Activated CD8-positive, alpha-beta memory T cell treated with anti-CD3 and anti-CD28 coated beads, Interleukin-2, amount 10 ng/mL, durations not matched to agents 7 days and 5 days (primary cell): Measurements from ENCODE around the gene ABTB2. TPM values are rescaled to one million over a fixed set of nuclear protein-coding genes. Genes with fewer than 3 reads are reported as not detected.

ENCODE experiments used
- ATAC-seq: fragments of 150-1000 bp; cut with Tn5 transposase; one replicate; pipeline ENCODE4 v1.10.0; 2021; ENCODE audit warnings: moderate library complexity
- CTCF ChIA-PET: fragments of 350-600 bp; sonication (Branson Sonifier 250); formaldehyde crosslinking; loops from one replicate; lab custom pipeline; 2021; ENCODE audit warnings: antibody characterized with exemption; lab: Charles Lee
- DNase-seq: peaks from one replicate; pipeline ENCODE4 v3.0.0-alpha.2; 2020
- H3K27ac Mint-ChIP-seq: one replicate; pipeline ENCODE4 v1.8.0; 2021; ENCODE audit warnings: mild to moderate bottlenecking, mixed read lengths
- H3K27me3 Mint-ChIP-seq: one replicate; pipeline ENCODE4 v1.8.0; 2021; ENCODE audit warnings: mixed read lengths
- H3K36me3 Mint-ChIP-seq: one replicate; pipeline ENCODE4 v1.8.0; 2021; ENCODE audit warnings: mild to moderate bottlenecking, mixed read lengths
- H3K4me1 Mint-ChIP-seq: one replicate; pipeline ENCODE4 v1.8.0; 2021; ENCODE audit warnings: mixed read lengths
- H3K4me3 Mint-ChIP-seq: one replicate; pipeline ENCODE4 v1.8.0; 2021; ENCODE audit warnings: mild to moderate bottlenecking, moderate library complexity, mixed read lengths
- H3K9me3 Mint-ChIP-seq: one replicate; pipeline ENCODE4 v1.8.0; 2022; ENCODE audit warnings: low read depth, mixed read lengths
- total RNA-seq, 2 experiments: library from RNA; stranded (reverse); gene quantifications; one replicate each; pipeline ENCODE4 v1.2.3, GENCODE V29; 2021

Gene ABTB2
- total RNA-seq, 2 experiments from 2014 or later: 3.8 to 16.8 TPM

DNA sequence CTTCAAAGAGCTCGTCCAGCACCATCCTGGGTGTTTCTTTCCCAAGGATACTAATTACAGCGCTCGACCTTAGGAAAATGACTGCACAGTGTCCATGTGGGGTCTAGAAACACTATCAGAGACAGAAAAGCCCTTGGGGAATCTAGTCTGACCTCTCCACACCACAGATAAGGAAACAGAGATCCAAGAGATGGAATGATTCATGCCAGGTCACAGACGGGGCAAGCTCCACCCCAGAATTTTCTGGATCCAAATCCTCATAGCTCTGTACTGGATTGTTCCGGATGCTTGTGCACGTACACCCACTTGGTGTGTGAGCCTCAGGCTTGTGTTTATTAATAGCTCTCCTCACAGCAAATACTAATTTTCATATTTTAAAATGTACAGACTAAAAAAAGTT, 11.3 kb downstream of the ABTB2 start:
- H3K36me3 Mint-ChIP-seq: no peaks in the 10 kb centered on the region
- H3K4me1 Mint-ChIP-seq: peaks cover 17% of the 10 kb centered on the region
- no peaks in the 10 kb centered on the region for H3K9me3 Mint-ChIP-seq
- H3K27me3 Mint-ChIP-seq: peaks cover 18% of the 10 kb centered on the region
- CTCF ChIA-PET: interaction anchor here (3.2 to 6.1 kb wide), 2 partner anchors 10 to 172 kb away, joined by 13 to 36 read pairs; partner anchors contain the start of gene ABTB2
- ATAC-seq (no peak), DNase-seq (no peak)
- H3K27ac Mint-ChIP-seq: no peak overlapping the region
- H3K4me3 Mint-ChIP-seq: no peak overlapping the region

DNA sequence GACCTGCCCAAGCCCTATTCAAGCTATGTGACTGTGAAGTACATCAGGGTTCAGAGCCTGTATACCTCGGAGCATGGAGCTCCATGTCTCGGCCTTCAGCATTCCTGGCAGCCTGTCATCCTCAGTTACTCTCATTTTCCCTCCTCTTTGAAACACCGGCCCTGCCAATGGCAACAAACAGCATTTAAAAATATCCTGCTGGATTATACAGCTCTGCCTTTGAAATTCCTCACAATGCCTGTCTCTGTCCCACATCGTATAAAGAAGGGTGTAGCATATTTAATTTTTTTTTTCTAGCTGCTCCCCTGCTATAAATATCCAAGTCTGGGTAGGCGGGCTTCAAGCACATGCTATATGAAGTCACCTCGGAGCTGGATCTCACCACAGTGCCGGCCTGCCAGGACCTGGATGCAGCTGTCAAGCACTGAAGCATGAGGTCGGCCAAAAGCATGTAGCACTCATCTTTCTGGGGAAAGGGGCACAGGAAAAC, 11.8 kb downstream of the ABTB2 start:
- H3K9me3 Mint-ChIP-seq: no peaks in the 10 kb centered on the region
- CTCF ChIA-PET: interaction anchor here (1.7 to 6.1 kb wide), 2 partner anchors 11 to 172 kb away, joined by 5 to 36 read pairs; partner anchors contain the start of gene ABTB2
- ATAC-seq (no peak), DNase-seq (no peak)
- H3K4me1 Mint-ChIP-seq: peaks cover 17% of the 10 kb centered on the region
- H3K27me3 Mint-ChIP-seq: peaks cover 16% of the 10 kb centered on the region
- H3K36me3 Mint-ChIP-seq: no peaks in the 10 kb centered on the region
- H3K27ac Mint-ChIP-seq: no peak overlapping the region
- no peak overlapping the region for H3K4me3 Mint-ChIP-seq

DNA sequence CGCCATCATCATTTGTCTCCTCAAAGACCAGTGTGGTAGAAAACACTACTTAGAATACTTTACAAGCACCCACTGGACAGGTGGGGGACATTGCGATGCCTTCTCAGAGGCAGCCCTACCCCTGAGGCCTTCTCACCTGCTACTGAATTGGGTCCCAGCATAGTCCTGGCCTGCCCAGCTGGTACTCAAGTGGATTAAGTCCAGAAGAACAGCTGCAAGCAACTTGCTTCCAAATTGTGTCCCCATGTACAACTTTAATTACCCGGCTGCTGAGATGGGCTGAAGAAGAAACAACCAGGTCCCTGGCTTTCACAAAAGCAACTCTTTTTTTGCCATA, 12.3 kb downstream of the ABTB2 start:
- ATAC-seq (no peak), DNase-seq (no peak)
- CTCF ChIA-PET: interaction anchor here (1.1 to 6.1 kb wide), 3 partner anchors 11 to 357 kb away, joined by 3 to 36 read pairs (median 5); partner anchors contain the start of gene ABTB2
- no peaks in the 10 kb centered on the region for H3K9me3 Mint-ChIP-seq
- peaks cover 17% of the 10 kb centered on the region for H3K4me1 Mint-ChIP-seq
- no peaks in the 10 kb centered on the region for H3K36me3 Mint-ChIP-seq
- no peak overlapping the region for H3K4me3 Mint-ChIP-seq
- H3K27ac Mint-ChIP-seq: no peak overlapping the region
- H3K27me3 Mint-ChIP-seq: peaks cover 18% of the 10 kb centered on the region

DNA sequence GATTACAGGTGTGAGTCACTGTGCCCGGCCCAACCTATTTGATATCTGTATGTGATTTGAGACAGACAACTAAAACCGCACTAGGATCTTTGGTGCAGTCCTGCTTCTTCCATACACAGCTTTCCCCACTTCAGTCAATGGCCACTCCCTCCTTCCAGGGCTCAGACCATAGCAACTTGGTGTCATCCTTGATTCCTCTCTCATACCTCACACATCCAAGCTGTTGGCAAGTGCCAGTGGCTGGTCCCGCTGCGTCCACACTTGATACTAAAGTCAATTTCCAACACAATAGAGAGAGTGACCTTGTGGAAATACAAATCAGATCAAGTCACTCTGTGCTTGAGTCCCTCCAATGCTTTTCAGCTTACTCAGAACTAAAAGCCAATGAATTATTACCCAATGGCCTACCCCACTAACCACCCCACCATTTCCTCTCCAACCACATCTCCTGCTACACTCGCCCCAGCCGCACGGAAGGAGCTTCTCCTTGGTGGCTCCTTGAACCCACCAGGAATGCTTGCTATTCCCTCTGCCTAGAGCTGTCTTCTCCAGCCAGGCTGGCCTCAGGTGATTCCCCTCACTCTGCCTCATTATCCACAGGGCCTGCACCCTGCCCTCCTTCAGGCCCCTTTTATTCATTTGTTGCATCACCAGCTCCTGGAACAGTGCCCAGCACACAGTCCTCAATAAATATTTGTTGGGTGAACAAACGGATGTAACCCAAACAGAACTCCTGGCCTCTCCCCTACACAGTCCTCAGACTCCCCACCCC, 12.9 kb downstream of the ABTB2 start:
- H3K36me3 Mint-ChIP-seq: no peaks in the 10 kb centered on the region
- H3K4me1 Mint-ChIP-seq: peaks cover 21% of the 10 kb centered on the region
- H3K4me3 Mint-ChIP-seq: no peak overlapping the region
- peak; percentile 49 for DNase-seq
- H3K27ac Mint-ChIP-seq: no peak overlapping the region
- H3K9me3 Mint-ChIP-seq: no peaks in the 10 kb centered on the region
- ATAC-seq: peak; percentile 20
- H3K27me3 Mint-ChIP-seq: peaks cover 18% of the 10 kb centered on the region
- CTCF ChIA-PET: interaction anchor here (1.1 to 6.1 kb wide), 5 partner anchors 12 to 357 kb away, joined by 3 to 36 read pairs (median 5); partner anchors contain the start of gene ABTB2

DNA sequence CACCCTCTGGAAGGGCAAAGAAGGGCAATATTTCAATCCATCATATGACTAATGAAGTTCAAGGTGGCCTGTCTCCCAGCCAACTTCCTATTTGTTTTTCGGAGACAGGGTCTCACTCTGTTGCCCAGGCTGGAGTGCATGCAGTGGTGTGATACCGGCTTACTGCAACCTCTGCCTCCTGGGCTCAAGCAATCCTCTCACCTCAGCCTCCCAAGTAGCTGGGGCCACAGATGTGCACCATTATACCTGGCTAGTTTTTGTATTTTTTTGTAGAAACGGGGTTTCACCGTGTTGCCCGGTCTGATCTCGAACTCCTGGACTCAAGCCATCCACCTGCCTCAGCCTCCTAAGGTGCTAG, 13.4 kb downstream of the ABTB2 start:
- ATAC-seq: no peak
- Mint-ChIP-seq H3K27me3 (peaks cover 18% of the 10 kb centered on the region), H3K4me3 (no peak overlapping the region), H3K36me3 (no peaks in the 10 kb centered on the region), H3K27ac (no peak overlapping the region), H3K9me3 (no peaks in the 10 kb centered on the region), H3K4me1 (peaks cover 26% of the 10 kb centered on the region)
- CTCF ChIA-PET: interaction anchor here (1.1 to 6.1 kb wide), 4 partner anchors 13 to 356 kb away, joined by 3 to 36 read pairs (median 15); partner anchors contain the start of gene ABTB2
- DNase-seq: no peak

DNA sequence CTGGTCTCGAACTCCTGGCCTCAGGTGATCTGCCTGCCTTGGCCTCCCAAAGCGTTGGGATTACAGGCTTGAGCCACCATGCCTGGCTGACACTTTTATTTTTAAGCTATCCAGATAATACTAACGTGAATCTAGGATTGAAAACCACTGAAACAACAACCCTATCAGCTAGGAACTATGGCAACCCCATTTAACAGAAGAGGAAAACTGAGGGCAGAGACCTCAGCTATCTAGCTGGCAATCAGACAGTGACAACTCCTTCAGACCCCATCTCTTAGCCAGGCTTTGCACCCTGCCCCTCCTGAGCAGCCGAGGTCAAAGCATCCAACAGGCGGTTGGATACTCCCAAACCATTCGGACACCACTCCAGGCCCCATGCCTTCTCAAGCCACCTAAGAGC, 14.1 kb downstream of the ABTB2 start:
- Mint-ChIP-seq H3K27me3 (peaks cover 16% of the 10 kb centered on the region), H3K36me3 (no peaks in the 10 kb centered on the region), H3K27ac (no peak overlapping the region), H3K4me3 (no peak overlapping the region), H3K9me3 (no peaks in the 10 kb centered on the region), H3K4me1 (peaks cover 29% of the 10 kb centered on the region)
- DNase-seq (no peak), ATAC-seq (no peak)
- CTCF ChIA-PET: interaction anchor here (0.9 to 6.0 kb wide), 3 partner anchors 14 to 169 kb away, joined by 3 to 27 read pairs (median 4); partner anchors contain the start of gene ABTB2

DNA sequence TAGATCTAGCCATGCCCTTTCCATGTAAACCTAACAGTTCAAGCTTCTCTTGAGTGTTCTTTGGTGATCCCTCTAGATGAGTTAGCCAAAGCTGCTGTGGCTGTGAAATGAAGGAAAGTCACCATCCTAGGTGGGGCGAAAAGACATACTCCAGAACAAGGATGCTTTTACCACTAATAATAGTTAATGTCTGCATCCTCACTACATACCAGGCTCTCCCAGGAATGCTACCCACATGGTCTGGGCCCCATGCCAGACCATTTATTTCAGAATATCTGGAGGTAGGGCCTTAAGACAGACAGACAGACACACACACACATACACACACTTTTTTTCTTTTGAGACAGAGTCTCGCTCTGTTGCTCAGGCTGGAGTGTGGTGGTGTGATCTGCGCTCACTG, 14.7 kb downstream of the ABTB2 start:
- peaks cover 27% of the 10 kb centered on the region for H3K4me1 Mint-ChIP-seq
- no peak overlapping the region for H3K27ac Mint-ChIP-seq
- H3K9me3 Mint-ChIP-seq: no peaks in the 10 kb centered on the region
- CTCF ChIA-PET: interaction anchor here (0.9 to 6.0 kb wide), 3 partner anchors 15 to 169 kb away, joined by 3 to 27 read pairs (median 4); partner anchors contain the start of gene ABTB2
- no peak overlapping the region for H3K4me3 Mint-ChIP-seq
- no peak for DNase-seq
- H3K36me3 Mint-ChIP-seq: no peaks in the 10 kb centered on the region
- peaks cover 11% of the 10 kb centered on the region for H3K27me3 Mint-ChIP-seq
- no peak for ATAC-seq

DNA sequence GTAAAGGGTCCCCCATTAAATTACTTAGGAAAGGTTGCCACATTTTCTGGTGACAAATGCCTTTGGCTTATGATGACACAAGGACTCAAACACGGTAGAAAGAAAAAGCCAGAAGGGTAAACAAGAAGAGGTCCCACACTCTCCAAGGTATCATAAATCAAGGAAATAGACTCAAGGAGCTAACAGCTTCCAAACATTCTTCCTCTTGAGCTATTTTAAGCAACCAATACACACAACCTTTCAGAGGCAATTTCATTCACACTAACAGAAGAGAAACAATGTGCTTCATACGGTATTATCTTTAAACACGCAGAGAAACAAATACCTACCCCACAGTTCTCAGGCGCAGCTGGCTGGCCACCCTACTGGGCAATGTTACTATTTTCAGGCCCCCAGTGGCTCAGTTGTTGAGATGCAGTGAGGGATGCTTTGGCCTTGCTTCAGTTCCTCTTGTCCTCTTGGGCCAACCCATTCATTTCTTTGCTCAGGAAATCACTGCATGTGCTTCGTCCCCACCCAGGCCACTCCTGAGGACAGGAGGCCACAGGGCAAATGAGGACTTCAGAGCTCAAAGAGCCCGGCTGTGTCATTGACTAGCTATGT, 15.8 kb downstream of the ABTB2 start:
- Mint-ChIP-seq H3K36me3 (no peaks in the 10 kb centered on the region), H3K4me1 (peaks cover 27% of the 10 kb centered on the region), H3K9me3 (no peaks in the 10 kb centered on the region), H3K4me3 (no peak overlapping the region), H3K27ac (no peak overlapping the region), H3K27me3 (peaks cover 11% of the 10 kb centered on the region)
- CTCF ChIA-PET: interaction anchor here (6.0 kb wide), 1 partner anchor 167 kb away, joined by 27 read pairs; no protein-coding TSS in a partner anchor
- no peak for ATAC-seq
- DNase-seq: no peak

DNA sequence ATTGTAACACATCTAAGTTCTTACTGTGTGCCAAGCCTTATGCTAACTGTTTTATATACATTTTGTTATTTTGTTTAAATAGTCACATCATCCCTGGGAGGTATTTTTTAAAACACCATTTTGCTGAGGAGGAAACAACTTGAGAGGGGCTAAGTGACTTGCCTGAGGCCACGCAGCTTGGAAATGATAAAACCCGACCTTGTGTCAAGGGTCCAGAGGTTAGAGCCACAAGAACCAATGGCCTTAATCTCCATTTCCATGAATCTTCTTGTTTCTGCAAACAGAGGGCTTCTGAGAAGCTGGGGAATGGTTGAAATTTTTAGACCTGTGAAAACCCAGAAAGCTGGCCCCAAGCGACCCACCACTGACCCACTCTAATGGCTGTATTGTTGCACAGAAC, 16.7 kb downstream of the ABTB2 start:
- H3K4me1 Mint-ChIP-seq: peaks cover 31% of the 10 kb centered on the region
- no peak overlapping the region for H3K4me3 Mint-ChIP-seq
- H3K36me3 Mint-ChIP-seq: no peaks in the 10 kb centered on the region
- CTCF ChIA-PET: interaction anchor here (1.6 to 6.0 kb wide), 2 partner anchors 16 to 167 kb away, joined by 11 to 27 read pairs; partner anchors contain the start of gene ABTB2
- H3K27ac Mint-ChIP-seq: no peak overlapping the region
- peaks cover 11% of the 10 kb centered on the region for H3K27me3 Mint-ChIP-seq
- no peak for DNase-seq
- no peaks in the 10 kb centered on the region for H3K9me3 Mint-ChIP-seq
- no peak for ATAC-seq

DNA sequence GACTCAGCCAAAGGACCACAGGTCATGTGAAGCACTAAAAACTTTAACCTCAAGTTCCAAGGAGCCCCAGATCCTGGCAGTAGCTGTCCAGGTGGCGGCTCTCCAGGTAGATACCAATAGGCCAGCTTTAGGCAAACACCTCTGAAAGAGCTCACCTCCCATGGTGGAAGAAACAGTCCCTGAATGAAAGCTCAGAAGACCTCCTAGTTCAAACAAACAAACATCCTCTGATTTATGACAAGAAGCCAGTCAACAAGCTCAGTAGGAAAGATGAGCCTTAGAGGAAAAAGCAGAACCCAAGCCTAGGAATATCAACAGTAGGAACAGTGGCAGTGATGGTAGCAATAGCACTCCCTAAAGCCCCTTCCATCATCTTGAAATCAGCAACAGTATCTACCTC, 17.2 kb downstream of the ABTB2 start:
- Mint-ChIP-seq H3K9me3 (no peaks in the 10 kb centered on the region), H3K4me3 (no peak overlapping the region), H3K4me1 (peaks cover 32% of the 10 kb centered on the region), H3K27me3 (peaks cover 11% of the 10 kb centered on the region), H3K36me3 (no peaks in the 10 kb centered on the region), H3K27ac (no peak overlapping the region)
- CTCF ChIA-PET: interaction anchor here (1.6 to 6.0 kb wide), 2 partner anchors 17 to 166 kb away, joined by 11 to 27 read pairs; partner anchors contain the start of gene ABTB2
- ATAC-seq (no peak), DNase-seq (no peak)

DNA sequence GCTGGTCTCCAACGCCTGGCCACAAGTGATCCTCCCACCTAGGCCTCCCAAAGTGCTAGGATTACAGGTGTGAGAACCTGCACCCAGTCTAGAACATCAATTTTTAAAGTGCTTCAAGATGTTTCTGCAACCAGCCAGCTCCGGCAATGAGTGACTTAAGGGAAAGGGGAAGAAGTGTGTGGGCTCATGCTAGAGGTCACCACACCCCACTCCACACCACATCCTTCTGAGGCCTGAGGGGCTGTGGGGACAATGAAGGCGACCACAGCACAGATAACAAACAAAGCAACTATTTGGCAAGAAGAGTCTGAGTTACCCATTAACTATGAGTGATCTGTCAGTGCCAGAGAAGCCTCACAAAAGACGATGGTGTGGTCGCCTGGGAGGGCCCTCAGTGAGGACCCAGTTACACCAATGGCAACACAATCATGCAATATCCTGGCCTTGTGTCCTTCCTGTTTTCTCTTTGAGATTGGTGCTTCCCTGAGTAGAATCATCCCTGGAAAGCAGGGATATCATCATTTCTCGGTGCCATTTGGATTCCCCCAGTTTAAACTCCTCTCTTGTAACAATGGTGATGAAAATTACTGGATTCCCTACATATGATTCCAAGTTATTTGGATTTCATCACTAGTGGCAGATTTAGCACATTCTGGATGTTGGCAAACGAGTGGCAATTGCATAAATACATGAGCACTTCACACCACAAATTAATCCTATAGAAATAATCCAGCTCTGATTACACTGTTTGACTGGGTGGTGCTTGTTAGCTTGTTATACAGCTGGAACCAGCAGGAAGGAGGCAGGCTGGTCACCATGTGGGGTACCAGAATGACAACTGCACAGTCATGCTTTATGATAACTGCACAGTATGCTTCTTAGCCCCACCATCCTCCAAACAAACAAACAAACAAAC, 18.4 kb downstream of the ABTB2 start:
- H3K4me1 Mint-ChIP-seq: peaks cover 31% of the 10 kb centered on the region
- peaks cover 11% of the 10 kb centered on the region for H3K27me3 Mint-ChIP-seq
- peak overlapping the region; percentile 68 for H3K27ac Mint-ChIP-seq
- H3K36me3 Mint-ChIP-seq: no peaks in the 10 kb centered on the region
- peak; percentile 74 for DNase-seq
- H3K4me3 Mint-ChIP-seq: peak overlapping the region; percentile 1
- no peaks in the 10 kb centered on the region for H3K9me3 Mint-ChIP-seq
- CTCF ChIA-PET: interaction anchor here (1.1 to 6.0 kb wide), 3 partner anchors 18 to 186 kb away, joined by 3 to 27 read pairs (median 11); partner anchors contain the start of gene ABTB2
- ATAC-seq: peak; percentile 57

DNA sequence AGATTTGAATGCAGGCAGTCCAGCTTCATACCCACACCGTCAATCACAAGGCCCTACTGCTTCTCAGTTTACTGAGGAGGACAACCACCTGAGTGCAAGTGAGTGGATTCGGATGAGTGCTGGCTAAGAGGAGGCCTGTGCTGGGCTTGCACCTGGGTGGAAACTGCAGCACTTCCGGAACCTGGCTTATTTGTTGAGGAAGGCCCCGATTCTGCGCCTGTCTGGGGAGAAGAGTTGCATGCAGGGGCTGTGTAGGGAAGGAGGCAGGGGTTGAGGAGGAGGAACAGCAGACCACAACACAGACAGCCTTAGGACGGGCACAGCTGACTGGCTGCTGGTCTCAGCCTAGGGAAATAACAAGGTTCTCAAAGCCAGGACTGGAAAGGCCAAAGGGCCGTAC, 20.8 kb downstream of the ABTB2 start:
- Mint-ChIP-seq H3K27me3 (peaks cover 14% of the 10 kb centered on the region), H3K9me3 (no peaks in the 10 kb centered on the region), H3K36me3 (no peaks in the 10 kb centered on the region), H3K27ac (no peak overlapping the region), H3K4me1 (peaks cover 33% of the 10 kb centered on the region), H3K4me3 (no peak overlapping the region)
- no peak for ATAC-seq
- no peak for DNase-seq
- CTCF ChIA-PET: no interaction called here
